Esophagus squamous epithelium (tissue), 4 donors: ENCODE data around the gene SPRY2.

Source experiments
- POLR2A ChIP-seq, 4 donors: fragments of 450-650 bp; IDR thresholded peaks; one replicate each; pipeline ENCODE4 v1.6.1; 2017; ENCODE audit warnings: antibody characterized with exemption in 4 of 4, mild to moderate bottlenecking in 4 of 4, moderate library complexity in 3 of 4
- TF ChIP-seq, protein P1 (sequence below), 6 experiments: fragments of 450-650 bp in 4 of 6; fragments of 200-600 bp in 2 of 6; sonication (generic) in 2 of 6; IDR thresholded peaks; one replicate each; pipeline ENCODE4 v1.5.1; 2016 to 2019; ENCODE audit warnings: antibody characterized with exemption in 6 of 6, mild to moderate bottlenecking in 4 of 6, moderate library complexity in 4 of 6

DNA sequence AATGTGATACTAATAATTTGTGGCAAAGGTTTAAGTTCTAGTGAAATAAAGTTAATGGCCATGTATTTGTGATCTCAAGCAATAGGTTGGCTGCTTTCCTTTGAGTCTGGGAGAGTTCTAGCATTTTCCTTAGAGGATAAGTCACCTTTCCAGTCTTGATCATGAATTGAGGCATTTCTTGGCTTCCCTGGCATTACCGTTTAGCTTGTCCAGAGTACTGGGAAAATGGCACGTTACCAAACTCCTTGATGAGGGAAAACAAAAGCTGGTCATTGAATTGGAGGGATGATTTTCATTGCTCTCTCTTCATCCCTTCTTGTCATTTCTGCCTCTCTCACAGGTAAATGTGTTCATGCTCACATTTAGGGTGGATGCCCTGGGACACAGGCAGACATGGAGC is 34.0 kb upstream of the SPRY2 start:
- TF ChIP-seq, protein P1, sequence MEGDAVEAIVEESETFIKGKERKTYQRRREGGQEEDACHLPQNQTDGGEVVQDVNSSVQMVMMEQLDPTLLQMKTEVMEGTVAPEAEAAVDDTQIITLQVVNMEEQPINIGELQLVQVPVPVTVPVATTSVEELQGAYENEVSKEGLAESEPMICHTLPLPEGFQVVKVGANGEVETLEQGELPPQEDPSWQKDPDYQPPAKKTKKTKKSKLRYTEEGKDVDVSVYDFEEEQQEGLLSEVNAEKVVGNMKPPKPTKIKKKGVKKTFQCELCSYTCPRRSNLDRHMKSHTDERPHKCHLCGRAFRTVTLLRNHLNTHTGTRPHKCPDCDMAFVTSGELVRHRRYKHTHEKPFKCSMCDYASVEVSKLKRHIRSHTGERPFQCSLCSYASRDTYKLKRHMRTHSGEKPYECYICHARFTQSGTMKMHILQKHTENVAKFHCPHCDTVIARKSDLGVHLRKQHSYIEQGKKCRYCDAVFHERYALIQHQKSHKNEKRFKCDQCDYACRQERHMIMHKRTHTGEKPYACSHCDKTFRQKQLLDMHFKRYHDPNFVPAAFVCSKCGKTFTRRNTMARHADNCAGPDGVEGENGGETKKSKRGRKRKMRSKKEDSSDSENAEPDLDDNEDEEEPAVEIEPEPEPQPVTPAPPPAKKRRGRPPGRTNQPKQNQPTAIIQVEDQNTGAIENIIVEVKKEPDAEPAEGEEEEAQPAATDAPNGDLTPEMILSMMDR (IDR thresholded peaks at IDR 0.05), result no peak
- no peak for TF ChIP-seq POLR2A (IDR thresholded peaks at IDR 0.05)
